HepG2 (cell line): ENCODE data around the gene TADA2B. TPM values are rescaled to one million over a fixed set of nuclear protein-coding genes. Genes with fewer than 3 reads are reported as not detected.

Experiments
- ATAC-seq: fragments of 200-7000 bp; cut with Tn5 transposase; 3 replicates; pipeline ENCODE4 v1.9.1; 2020; ENCODE audit warnings: mild to moderate bottlenecking, moderate library complexity
- BruUV-seq: library from RNA; stranded (reverse); fragments of 400-500 nt; replicated peaks from 2 replicates; lab custom pipeline; 2021; lab: Mats Ljungman, UMichigan
- CTCF ChIA-PET: fragments of 300-600 bp; formaldehyde crosslinking; extraction: SDS; loops from one replicate; lab custom pipeline; 2021; ENCODE audit warnings: low total read pairs, inconsistent platforms, low intra/inter-chr PET ratio; lab: Yijun Ruan, JAX
- POLR2A ChIA-PET: fragments of 350-600 bp; sonication (Branson Sonifier 250); formaldehyde crosslinking; loops from one replicate; lab custom pipeline; 2020; ENCODE audit warnings: antibody characterized with exemption, inconsistent platforms; lab: Yijun Ruan, JAX
- DNase-seq: peaks from one replicate; pipeline ENCODE4 v3.0.0-alpha.2; 2015; ENCODE audit warnings: low spot score
- FAIRE-seq: peaks from 3 replicates; lab custom pipeline; 2011; peaks lifted over from hg19 to GRCh38; lab: Jason Lieb, UNC
- H2AFZ ChIP-seq: one replicate; pipeline ENCODE4 v1.6.1; 2011; ENCODE audit warnings: low read length, inconsistent platforms
- H3K27ac ChIP-seq: fragments of 300-600 bp; 3 replicates; pipeline ENCODE4 v1.8.0; 2011; ENCODE audit warnings: mixed run types, mild to moderate bottlenecking, mixed read lengths, low read length, inconsistent platforms; ENCODE audit not compliant: insufficient read depth; ENCODE audit errors: extremely low read length
- H3K27me3 ChIP-seq, 2 experiments: fragments of 200-600 bp in 1 of 2; 2 replicates in 1 of 2; 3 replicates in 1 of 2; pipeline versions ENCODE4 v1.6.0 to v1.8.0; 2011; ENCODE audit warnings: low read length in 2 of 2, mild to moderate bottlenecking in 2 of 2, moderate library complexity in 2 of 2, inconsistent platforms in 1 of 2; ENCODE audit not compliant: insufficient read depth in 2 of 2, control insufficient read depth in 1 of 2
- H3K36me3 ChIP-seq, 2 experiments: fragments of 200-600 bp in 1 of 2; replicated peaks in 1 of 2; 2 replicates in 1 of 2; 3 replicates in 1 of 2; pipeline versions ENCODE4 v1.5.1 to v1.8.0; 2011; ENCODE audit warnings: low read length in 2 of 2, inconsistent platforms in 1 of 2; ENCODE audit not compliant: insufficient read depth in 2 of 2, control insufficient read depth in 1 of 2
- H3K4me1 ChIP-seq: 2 replicates; pipeline ENCODE4 v1.5.1; 2012; ENCODE audit warnings: low read length, inconsistent platforms; ENCODE audit not compliant: insufficient read depth
- H3K4me2 ChIP-seq: 2 replicates; pipeline ENCODE4 v1.6.0; 2011; ENCODE audit warnings: low read depth, low read length, inconsistent platforms
- H3K4me3 ChIP-seq, 3 experiments: fragments of 200-600 bp in 1 of 3; sonication (generic), shearing (Covaris generic) in 1 of 3; replicated peaks in 1 of 3; 2 replicates each; pipeline ENCODE4 v1.5.1; 2011 to 2016; ENCODE audit warnings: low read length in 3 of 3, inconsistent platforms in 2 of 3, low read depth in 2 of 3, mild to moderate bottlenecking in 2 of 3, control low read depth in 1 of 3, mixed read lengths in 1 of 3; ENCODE audit not compliant: insufficient read depth in 1 of 3
- H3K79me2 ChIP-seq: one replicate; pipeline ENCODE4 v1.6.1; 2011; ENCODE audit warnings: low read length, inconsistent platforms; ENCODE audit not compliant: insufficient read depth
- H3K9ac ChIP-seq: 2 replicates; pipeline ENCODE4 v1.6.0; 2011; ENCODE audit warnings: mild to moderate bottlenecking, low read depth, low read length, inconsistent platforms; ENCODE audit not compliant: insufficient read depth
- H3K9me3 ChIP-seq: 2 replicates; pipeline ENCODE4 v1.5.1; 2012; ENCODE audit warnings: mild to moderate bottlenecking, low read length
- H4K20me1 ChIP-seq: 2 replicates; pipeline ENCODE4 v1.6.0; 2011; ENCODE audit warnings: inconsistent platforms, mild to moderate bottlenecking, low read length, moderate library complexity; ENCODE audit not compliant: insufficient read depth
- CBX1 ChIP-seq: IDR thresholded peaks from one replicate; pipeline ENCODE4 v1.6.1; 2016; ENCODE audit warnings: antibody characterized with exemption, low read depth
- DNMT3B ChIP-seq: conservative IDR thresholded peaks from 2 replicates; pipeline ENCODE4 v1.6.1; 2016; ENCODE audit warnings: missing biosample characterization, control low read depth
- DPF2 ChIP-seq: sonication (generic); formaldehyde crosslinking; IDR thresholded peaks from 2 replicates; pipeline ENCODE4 v1.4.0; 2020; ENCODE audit warnings: mild to moderate bottlenecking, low read depth, missing genetic modification reagents, borderline replicate concordance
- EZH2 ChIP-seq: conservative IDR thresholded peaks from 2 replicates; pipeline ENCODE4 v1.6.1; 2012; ENCODE audit warnings: mild to moderate bottlenecking, low read depth, low read length, moderate library complexity
- GLI4 ChIP-seq: sonication (generic); formaldehyde crosslinking; IDR thresholded peaks from 2 replicates; pipeline ENCODE4 v1.5.1; 2020; ENCODE audit warnings: missing genetic modification reagents, mild to moderate bottlenecking, moderate library complexity, borderline replicate concordance
- HNF4A ChIP-seq: sonication (generic); formaldehyde crosslinking; IDR thresholded peaks from 2 replicates; pipeline ENCODE4 v1.4.0; 2020; ENCODE audit warnings: missing genetic modification reagents
- KAT8 ChIP-seq: IDR thresholded peaks from 2 replicates; pipeline ENCODE4 v1.6.1; 2016; ENCODE audit warnings: missing genetic modification reagents, missing compliant biosample characterization
- KLF6 ChIP-seq: IDR thresholded peaks from 2 replicates; pipeline ENCODE4 v1.8.0; 2016; ENCODE audit warnings: missing biosample characterization, missing genetic modification reagents
- NR3C1 ChIP-seq: sonication (generic); formaldehyde crosslinking; IDR thresholded peaks from 2 replicates; pipeline ENCODE4 v1.4.0; 2020; ENCODE audit warnings: missing genetic modification reagents
- PITX1 ChIP-seq: sonication (generic); formaldehyde crosslinking; IDR thresholded peaks from 2 replicates; pipeline ENCODE4 v1.5.1; 2020; ENCODE audit warnings: mild to moderate bottlenecking, missing genetic modification reagents
- POLR2AphosphoS5 ChIP-seq: IDR thresholded peaks from 2 replicates; pipeline ENCODE4 v1.6.1; 2012; ENCODE audit warnings: low read depth, low read length
- RCOR2 ChIP-seq: IDR thresholded peaks from 2 replicates; pipeline ENCODE4 v1.6.1; 2016; ENCODE audit warnings: missing biosample characterization, missing genetic modification reagents
- RFX5 ChIP-seq: IDR thresholded peaks from 2 replicates; pipeline ENCODE4 v1.6.1; 2011; ENCODE audit warnings: low read depth, low read length, improper control_type of control experiment
- SRSF9 ChIP-seq: fragments of 200-400 bp; formaldehyde crosslinking; IDR thresholded peaks from 2 replicates; pipeline ENCODE4 v1.6.1; 2018; ENCODE audit warnings: borderline replicate concordance, mild to moderate bottlenecking, low read depth, low read length; ENCODE audit not compliant: insufficient read depth, poor library complexity, severe bottlenecking
- ZKSCAN5 ChIP-seq: sonication (generic); formaldehyde crosslinking; IDR thresholded peaks from 2 replicates; pipeline ENCODE4 v1.5.1; 2020; ENCODE audit warnings: mild to moderate bottlenecking, missing genetic modification reagents
- ZNF292 ChIP-seq: sonication (generic); formaldehyde crosslinking; IDR thresholded peaks from 2 replicates; pipeline ENCODE4 v1.8.1; 2022; ENCODE audit warnings: mild to moderate bottlenecking, low read depth, missing genetic modification reagents, borderline replicate concordance
- ZNF34 ChIP-seq: sonication (generic); formaldehyde crosslinking; IDR thresholded peaks from 2 replicates; pipeline ENCODE4 v1.4.0; 2020; ENCODE audit warnings: mild to moderate bottlenecking, missing genetic modification reagents, borderline replicate concordance
- ZNF703 ChIP-seq: sonication (generic); formaldehyde crosslinking; IDR thresholded peaks from 2 replicates; pipeline ENCODE4 v1.5.1; 2020; ENCODE audit warnings: missing genetic modification reagents, mild to moderate bottlenecking, moderate library complexity, borderline replicate concordance
- ZNF713 ChIP-seq: sonication (generic); formaldehyde crosslinking; IDR thresholded peaks from 2 replicates; pipeline ENCODE4 v1.4.0; 2020; ENCODE audit warnings: mild to moderate bottlenecking, missing genetic modification reagents
- whole genome bisulfite sequencing: methylation state at CpG from one replicate; pipeline ENCODE4 v1.1.6; 2017; ENCODE audit warnings: low lambda C conversion rate; 5-methylcytosine and 5-hydroxymethylcytosine counted together
- in situ Hi-C: cut with HindIII; loops from 2 replicates; pipeline ENCODE4 v1.10.0; 2017; ENCODE audit warnings: low pct_unique_long_range_greater_than_20kb; ENCODE audit not compliant: extremely low pct_ligation_motif_present
- intact Hi-C: fragments of 100-400 bp; cut with micrococcal nuclease; formaldehyde crosslinking; loops from one replicate; pipeline ENCODE4 v1.10.0; 2022; ENCODE audit not compliant: unreplicated experiment
- polyA plus RNA-seq, 8 experiments: library from polyadenylated mRNA; depleted of rRNA in 3 of 8; stranded (reverse) in 7 of 8; unstranded in 1 of 8; fragments of >200 nt; fragmentation: Illumina TruSeq in 4 of 8; extraction: Trizol in 4 of 8; gene quantifications; 2 replicates each; pipeline versions ENCODE4 v1.2.1 to v1.2.3, GENCODE V29; 2011 to 2016; ENCODE audit warnings: low read depth in 4 of 8, missing spikeins in 1 of 8, mixed read lengths in 1 of 8; ENCODE audit not compliant: insufficient read depth in 1 of 8
- total RNA-seq, 5 experiments: library from RNA; depleted of rRNA; stranded (reverse); fragments of >200 nt; fragmentation: Illumina TruSeq; extraction: Trizol; gene quantifications; 2 replicates each; pipeline ENCODE4 v1.2.3, GENCODE V29; 2016; ENCODE audit warnings: low read depth in 1 of 5
- TF ChIP-seq, protein P1 (sequence below): sonication (generic); formaldehyde crosslinking; IDR thresholded peaks from 2 replicates; pipeline ENCODE4 v1.4.0; 2020; ENCODE audit warnings: missing genetic modification reagents

Gene TADA2B
- total and polyA plus RNA-seq, 2 of the 13 experiments (the other 11 are each of a cell fraction or from before 2014, with no cell fraction given): 4.6 to 8.9 TPM

DNA sequence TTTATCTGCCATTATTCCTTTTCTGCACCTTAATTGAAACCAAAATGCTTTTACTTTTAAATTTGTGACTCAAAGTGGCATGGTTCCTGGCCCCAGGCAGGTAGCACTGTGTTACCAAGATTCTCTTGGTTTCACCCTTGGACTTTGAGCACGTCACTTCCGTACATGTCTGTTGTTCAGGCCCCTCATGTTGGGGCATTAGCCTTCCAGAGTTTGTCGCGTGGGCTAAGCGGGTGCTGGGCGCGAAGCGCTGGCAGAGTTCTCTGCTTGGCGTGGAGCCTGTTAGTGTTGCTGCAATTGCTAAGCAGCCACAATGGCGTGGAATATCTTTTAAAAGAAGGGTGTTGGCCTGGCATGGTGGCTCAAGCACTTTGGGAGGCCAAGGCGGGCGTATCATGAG is 14.0 kb upstream of the TADA2B start (continued):
- TF ChIP-seq ZKSCAN5 (no peak), DNMT3B (no peak), SRSF9 (no peak), RCOR2 (CRISPR knock-in tag) (no peak), POLR2AphosphoS5 (no peak)

DNA sequence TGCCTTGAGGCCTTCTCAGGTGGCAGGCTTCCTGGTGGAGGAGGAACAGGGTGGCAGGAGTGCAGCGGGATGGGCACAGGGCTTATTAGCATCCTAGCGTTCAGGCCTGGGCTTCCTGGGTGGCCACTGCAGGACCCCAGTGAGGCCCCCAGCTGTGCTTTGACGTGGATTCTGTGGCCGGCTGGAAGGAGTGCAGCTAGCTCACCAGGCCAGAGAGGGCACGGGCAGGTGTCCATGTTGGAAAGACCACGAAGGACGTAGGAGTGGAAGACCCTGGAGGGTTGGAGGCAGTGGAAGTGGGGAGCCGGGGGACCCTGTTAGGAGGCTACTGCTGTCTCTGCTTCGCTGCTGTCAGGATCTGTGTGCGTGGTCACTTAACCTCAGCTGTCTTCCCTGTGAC is 13.3 kb upstream of the TADA2B start:
- FAIRE-seq (no peak), ATAC-seq (no peak), DNase-seq (no peak)
- Histone ChIP-seq H4K20me1 (0 out of 2 replicates have a peak, but pooled peaks cover 4% of the 10 kb centered on the region), H3K9me3 (no peaks in the 10 kb centered on the region), H3K27ac (no peak overlapping the region), H2AFZ (no peak overlapping the region), H3K4me1 (peaks cover 32% of the 10 kb centered on the region), H3K4me3 (no peak overlapping the region), H3K9ac (no peak overlapping the region), H3K36me3 (peaks cover 23 to 64% of the 10 kb centered on the region in 2 experiments), H3K27me3 (no peaks in the 10 kb centered on the region), H3K79me2 (no peaks in the 10 kb centered on the region), H3K4me2 (no peak overlapping the region)
- TF ChIP-seq DPF2 (no peak), PITX1 (no peak), ZNF292 (CRISPR knock-in tag) (no peak), NR3C1 (CRISPR knock-in tag) (no peak), RFX5 (no peak), GLI4 (no peak), CBX1 (no peak), ZNF703 (no peak), ZNF713 (no peak), HNF4A (CRISPR knock-in tag) (no peak), ZNF34 (CRISPR knock-in tag) (no peak), KAT8 (CRISPR knock-in tag) (no peak), KLF6 (no peak), EZH2 (no peak)
- TF ChIP-seq, protein P1, sequence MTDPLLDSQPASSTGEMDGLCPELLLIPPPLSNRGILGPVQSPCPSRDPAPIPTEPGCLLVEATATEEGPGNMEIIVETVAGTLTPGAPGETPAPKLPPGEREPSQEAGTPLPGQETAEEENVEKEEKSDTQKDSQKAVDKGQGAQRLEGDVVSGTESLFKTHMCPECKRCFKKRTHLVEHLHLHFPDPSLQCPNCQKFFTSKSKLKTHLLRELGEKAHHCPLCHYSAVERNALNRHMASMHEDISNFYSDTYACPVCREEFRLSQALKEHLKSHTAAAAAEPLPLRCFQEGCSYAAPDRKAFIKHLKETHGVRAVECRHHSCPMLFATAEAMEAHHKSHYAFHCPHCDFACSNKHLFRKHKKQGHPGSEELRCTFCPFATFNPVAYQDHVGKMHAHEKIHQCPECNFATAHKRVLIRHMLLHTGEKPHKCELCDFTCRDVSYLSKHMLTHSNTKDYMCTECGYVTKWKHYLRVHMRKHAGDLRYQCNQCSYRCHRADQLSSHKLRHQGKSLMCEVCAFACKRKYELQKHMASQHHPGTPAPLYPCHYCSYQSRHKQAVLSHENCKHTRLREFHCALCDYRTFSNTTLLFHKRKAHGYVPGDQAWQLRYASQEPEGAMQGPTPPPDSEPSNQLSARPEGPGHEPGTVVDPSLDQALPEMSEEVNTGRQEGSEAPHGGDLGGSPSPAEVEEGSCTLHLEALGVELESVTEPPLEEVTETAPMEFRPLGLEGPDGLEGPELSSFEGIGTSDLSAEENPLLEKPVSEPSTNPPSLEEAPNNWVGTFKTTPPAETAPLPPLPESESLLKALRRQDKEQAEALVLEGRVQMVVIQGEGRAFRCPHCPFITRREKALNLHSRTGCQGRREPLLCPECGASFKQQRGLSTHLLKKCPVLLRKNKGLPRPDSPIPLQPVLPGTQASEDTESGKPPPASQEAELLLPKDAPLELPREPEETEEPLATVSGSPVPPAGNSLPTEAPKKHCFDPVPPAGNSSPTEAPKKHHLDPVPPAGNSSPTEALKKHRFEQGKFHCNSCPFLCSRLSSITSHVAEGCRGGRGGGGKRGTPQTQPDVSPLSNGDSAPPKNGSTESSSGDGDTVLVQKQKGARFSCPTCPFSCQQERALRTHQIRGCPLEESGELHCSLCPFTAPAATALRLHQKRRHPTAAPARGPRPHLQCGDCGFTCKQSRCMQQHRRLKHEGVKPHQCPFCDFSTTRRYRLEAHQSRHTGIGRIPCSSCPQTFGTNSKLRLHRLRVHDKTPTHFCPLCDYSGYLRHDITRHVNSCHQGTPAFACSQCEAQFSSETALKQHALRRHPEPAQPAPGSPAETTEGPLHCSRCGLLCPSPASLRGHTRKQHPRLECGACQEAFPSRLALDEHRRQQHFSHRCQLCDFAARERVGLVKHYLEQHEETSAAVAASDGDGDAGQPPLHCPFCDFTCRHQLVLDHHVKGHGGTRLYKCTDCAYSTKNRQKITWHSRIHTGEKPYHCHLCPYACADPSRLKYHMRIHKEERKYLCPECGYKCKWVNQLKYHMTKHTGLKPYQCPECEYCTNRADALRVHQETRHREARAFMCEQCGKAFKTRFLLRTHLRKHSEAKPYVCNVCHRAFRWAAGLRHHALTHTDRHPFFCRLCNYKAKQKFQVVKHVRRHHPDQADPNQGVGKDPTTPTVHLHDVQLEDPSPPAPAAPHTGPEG (CRISPR knock-in tag): no peak
- POLR2A ChIA-PET: interaction anchor here (1.5 kb wide), 1 partner anchor 37 kb away, joined by 5 read pairs; the partner anchor contains the start of gene GRPEL1
- WGBS: 96% methylated on average over 9 of the region's 10 CpGs
- CTCF ChIA-PET: no interaction called here
- intact Hi-C loops (no loop called here), in situ Hi-C loops (no loop called here)
- BruUV-seq: no TSS peak
